ENCODE results near the gene ATP7A.
"Not testable (repeated sequence)": the region's sequence is repeated elsewhere in the genome, so short reads cannot be mapped to it uniquely, and the experiment has no call there.

ATP7A gene

GRCh38 chrX:77910108-77910840 lies at the start of gene ATP7A:
Gene ATP7A (plus strand): TSS chrX:77910693. CDS start chrX:77971642, 60,949 bp downstream.
- Mint-ChIP-seq H3K27me3 (no peaks in the 10 kb centered on the region), H3K36me3 (ENCODE audit: low read depth) (peaks cover 4% of the 10 kb centered on the region), H3K4me3 (peak within 1 kb of the TSS; percentile 100)

GRCh38 chrX:77875372-77875771 lies 35.1 kb upstream of the ATP7A start:
- H3K9me3 Mint-ChIP-seq, result no peaks in the 10 kb centered on the region
- no peaks in the 10 kb centered on the region for H3K27me3 Mint-ChIP-seq
- H3K4me1 Mint-ChIP-seq (ENCODE audit: low read depth), result no peaks in the 10 kb centered on the region
- H3K36me3 Mint-ChIP-seq (ENCODE audit: low read depth), result peaks cover 21% of the 10 kb centered on the region
- H3K27ac Mint-ChIP-seq, result no peak overlapping the region
- no peak overlapping the region for H3K4me3 Mint-ChIP-seq

More at GRCh38 chrX:77910108-77910840, at the start of gene ATP7A:
- H3K4me1 Mint-ChIP-seq (ENCODE audit: low read depth), result peaks cover 16% of the 10 kb centered on the region
- H3K9me3 Mint-ChIP-seq, result no peaks in the 10 kb centered on the region
- peak within 1 kb of the TSS; percentile 99 for H3K27ac Mint-ChIP-seq

GRCh38 chrX:77881418-77881817 lies 29.1 kb upstream of the ATP7A start:
- H3K36me3 Mint-ChIP-seq (ENCODE audit: low read depth); H3K4me3 Mint-ChIP-seq; H3K27me3 Mint-ChIP-seq; H3K9me3 Mint-ChIP-seq; H3K4me1 Mint-ChIP-seq (ENCODE audit: low read depth); H3K27ac Mint-ChIP-seq: not testable (repeated sequence)

GRCh38 chrX:77892887-77893286 lies 17.6 kb upstream of the ATP7A start:
- Mint-ChIP-seq H3K9me3 (no peaks in the 10 kb centered on the region), H3K36me3 (ENCODE audit: low read depth) (peaks cover 15% of the 10 kb centered on the region), H3K4me1 (ENCODE audit: low read depth) (peaks cover 34% of the 10 kb centered on the region), H3K27me3 (no peaks in the 10 kb centered on the region), H3K27ac (peak overlapping the region; percentile 18), H3K4me3 (peak overlapping the region; percentile 91)

- peak overlapping the region; percentile 91 for H3K4me3 Mint-ChIP-seq
- H3K27ac Mint-ChIP-seq, result no peak overlapping the region
- no peaks in the 10 kb centered on the region for H3K9me3 Mint-ChIP-seq
- H3K27me3 Mint-ChIP-seq, result no peaks in the 10 kb centered on the region
- peaks cover 34% of the 10 kb centered on the region for H3K4me1 Mint-ChIP-seq (ENCODE audit: low read depth)
- peaks cover 15% of the 10 kb centered on the region for H3K36me3 Mint-ChIP-seq (ENCODE audit: low read depth)
These were observed 16.8 kb upstream of the ATP7A start for GRCh38 chrX:77893713-77894112.

GRCh38 chrX:77894921-77895886 lies 15.3 kb upstream of the ATP7A start, which contains the start of gene MAGT1:
Gene MAGT1 (minus strand): TSS chrX:77895435. CDS start chrX:77895410, 25 bp downstream.
- Mint-ChIP-seq H3K27me3 (no peaks in the 10 kb centered on the region), H3K36me3 (ENCODE audit: low read depth) (peaks cover 11% of the 10 kb centered on the region), H3K4me3 (peak within 1 kb of the TSS; percentile 91), H3K4me1 (ENCODE audit: low read depth) (peaks cover 34% of the 10 kb centered on the region), H3K27ac (peak within 1 kb of the TSS; percentile 94), H3K9me3 (no peaks in the 10 kb centered on the region)

GRCh38 chrX:77899081-77899828 lies 11.2 kb upstream of the ATP7A start, which contains the start of gene COX7B:
Gene COX7B (plus strand): TSS chrX:77899468. CDS start chrX:77899554, 86 bp downstream.
- H3K27ac Mint-ChIP-seq, result peak within 1 kb of the TSS; percentile 93
- H3K36me3 Mint-ChIP-seq (ENCODE audit: low read depth), result peaks cover 31% of the 10 kb centered on the region
- H3K9me3 Mint-ChIP-seq, result no peaks in the 10 kb centered on the region
- H3K4me1 Mint-ChIP-seq (ENCODE audit: low read depth), result peaks cover 23% of the 10 kb centered on the region
- H3K4me3 Mint-ChIP-seq, result peak within 1 kb of the TSS; percentile 95
- H3K27me3 Mint-ChIP-seq, result no peaks in the 10 kb centered on the region

GRCh38 chrX:77900688-77901087 lies 9.8 kb upstream of the ATP7A start:
- no peaks in the 10 kb centered on the region for H3K9me3 Mint-ChIP-seq
- peak overlapping the region; percentile 95 for H3K4me3 Mint-ChIP-seq

GRCh38 chrX:77901506-77901905 lies 9.0 kb upstream of the ATP7A start:
- Mint-ChIP-seq H3K4me1 (ENCODE audit: low read depth) (peaks cover 23% of the 10 kb centered on the region), H3K9me3 (no peaks in the 10 kb centered on the region), H3K36me3 (ENCODE audit: low read depth) (peaks cover 35% of the 10 kb centered on the region), H3K4me3 (peak overlapping the region; percentile 95), H3K27me3 (no peaks in the 10 kb centered on the region), H3K27ac (peak overlapping the region; percentile 40)

More at GRCh38 chrX:77900688-77901087, 9.8 kb upstream of the ATP7A start:
- peaks cover 23% of the 10 kb centered on the region for H3K4me1 Mint-ChIP-seq (ENCODE audit: low read depth)
- H3K36me3 Mint-ChIP-seq (ENCODE audit: low read depth), result peaks cover 35% of the 10 kb centered on the region
- peak overlapping the region; percentile 93 for H3K27ac Mint-ChIP-seq
- H3K27me3 Mint-ChIP-seq, result no peaks in the 10 kb centered on the region

GRCh38 chrX:77917294-77917933 lies 6.9 kb downstream of the ATP7A start:
- Mint-ChIP-seq H3K4me1 (ENCODE audit: low read depth) (peaks cover 24% of the 10 kb centered on the region), H3K9me3 (no peaks in the 10 kb centered on the region), H3K27me3 (no peaks in the 10 kb centered on the region), H3K27ac (peak overlapping the region; percentile 34), H3K36me3 (ENCODE audit: low read depth) (no peaks in the 10 kb centered on the region), H3K4me3 (peak overlapping the region; percentile 73)

- Mint-ChIP-seq H3K36me3 (ENCODE audit: low read depth) (no peaks in the 10 kb centered on the region), H3K9me3 (no peaks in the 10 kb centered on the region), H3K4me3 (no peak overlapping the region), H3K27ac (no peak overlapping the region), H3K27me3 (no peaks in the 10 kb centered on the region), H3K4me1 (ENCODE audit: low read depth) (peaks cover 14% of the 10 kb centered on the region)
These were observed 8.1 kb downstream of the ATP7A start for GRCh38 chrX:77918568-77918967.

- not testable (repeated sequence) for H3K27me3 Mint-ChIP-seq; H3K9me3 Mint-ChIP-seq; H3K36me3 Mint-ChIP-seq (ENCODE audit: low read depth); H3K27ac Mint-ChIP-seq; H3K4me3 Mint-ChIP-seq
- H3K4me1 Mint-ChIP-seq (ENCODE audit: low read depth), result peaks cover 14% of the 10 kb centered on the region
These were observed 8.9 kb downstream of the ATP7A start for GRCh38 chrX:77919370-77919769.

GRCh38 chrX:77922787-77923186 lies 12.3 kb downstream of the ATP7A start:
- H3K27ac Mint-ChIP-seq, result no peak overlapping the region
- H3K9me3 Mint-ChIP-seq, result no peaks in the 10 kb centered on the region
- peaks cover 8% of the 10 kb centered on the region for H3K4me1 Mint-ChIP-seq (ENCODE audit: low read depth)
- H3K36me3 Mint-ChIP-seq (ENCODE audit: low read depth), result no peaks in the 10 kb centered on the region
- H3K4me3 Mint-ChIP-seq, result no peak overlapping the region
- H3K27me3 Mint-ChIP-seq, result no peaks in the 10 kb centered on the region

- no peaks in the 10 kb centered on the region for H3K36me3 Mint-ChIP-seq (ENCODE audit: low read depth)
- no peak overlapping the region for H3K4me3 Mint-ChIP-seq
- no peaks in the 10 kb centered on the region for H3K27me3 Mint-ChIP-seq
- H3K27ac Mint-ChIP-seq, result no peak overlapping the region
- H3K9me3 Mint-ChIP-seq, result no peaks in the 10 kb centered on the region
- H3K4me1 Mint-ChIP-seq (ENCODE audit: low read depth), result peaks cover 8% of the 10 kb centered on the region
These were observed 13.9 kb downstream of the ATP7A start for GRCh38 chrX:77924320-77924859.
